ENCODE measurements around the gene GOLGA6L7. TPM values are rescaled to one million over a fixed set of nuclear protein-coding genes. Genes with fewer than 3 reads are reported as not detected.
A peak's percentile ranks its signal among the peaks of the same experiment; 100 is the strongest.
"Not testable (repeated sequence)": the region's sequence is repeated elsewhere in the genome, so short reads cannot be mapped to it uniquely, and the experiment has no call there.

The GOLGA6L7 gene
- total and polyA plus RNA-seq, 7 experiments from 2014 or later: not detected

GRCh38 chr15:28819019-28819929, 29.2 kb downstream of the GOLGA6L7 start:
- H3K4me3 ChIP-seq (ENCODE audit: low read length); CTCF ChIA-PET; H3K36me3 ChIP-seq (ENCODE audit: control insufficient read depth in 2 of 3, insufficient read depth in 3 of 3, low read length in 3 of 3); H3K27ac ChIP-seq (ENCODE audit: low read depth, low read length); POLR2A ChIA-PET; H3K9me3 ChIP-seq (ENCODE audit: control insufficient read depth in 2 of 3, low read length in 3 of 3); H3K36me3 Mint-ChIP-seq; H3K9me3 Mint-ChIP-seq; H3K27me3 ChIP-seq (ENCODE audit: control insufficient read depth in 2 of 2, insufficient read depth in 2 of 2, low read length in 2 of 2); intact Hi-C loops (cut with micrococcal nuclease); H3K4me1 ChIP-seq (ENCODE audit: control insufficient read depth in 2 of 2, insufficient read depth in 2 of 2, low read length in 2 of 2): not testable (repeated sequence)
- Mint-ChIP-seq H3K4me1 (peaks cover 4 to 20% (median 11%) of the 10 kb centered on the region in 7 donors), H3K4me3 (peak overlapping the region in 9 of 10 donors; percentile 49 to 79 (median 71)), H3K27ac (peak overlapping the region in 8 of 9 donors; percentile 3 to 93 (median 78)), H3K27me3 (peaks cover 0 to 18% (median 0%) of the 10 kb centered on the region in 5 donors)
- ATAC-seq (peak; percentile 75), DNase-seq (peak in 6 of 9 donors; percentile 17 to 35 (median 25))

- H3K9me3 Mint-ChIP-seq; H3K4me1 ChIP-seq (ENCODE audit: control insufficient read depth in 2 of 2, insufficient read depth in 2 of 2, low read length in 2 of 2); H3K27ac ChIP-seq (ENCODE audit: low read depth, low read length); H3K36me3 ChIP-seq (ENCODE audit: control insufficient read depth in 2 of 3, insufficient read depth in 3 of 3, low read length in 3 of 3); intact Hi-C loops (cut with micrococcal nuclease); H3K9me3 ChIP-seq (ENCODE audit: control insufficient read depth in 2 of 3, low read length in 3 of 3); DNase-seq; H3K27me3 ChIP-seq (ENCODE audit: control insufficient read depth in 2 of 2, insufficient read depth in 2 of 2, low read length in 2 of 2); H3K36me3 Mint-ChIP-seq; H3K4me3 ChIP-seq (ENCODE audit: low read length); H3K4me3 Mint-ChIP-seq; CTCF ChIA-PET; ATAC-seq; POLR2A ChIA-PET: not testable (repeated sequence)
- H3K4me1 Mint-ChIP-seq: peaks cover 12 to 29% (median 20%) of the 10 kb centered on the region in 7 donors
- H3K27me3 Mint-ChIP-seq: peaks cover 0 to 23% (median 0%) of the 10 kb centered on the region in 5 donors
- H3K27ac Mint-ChIP-seq: peak overlapping the region in 2 of 9 donors; percentile 65 to 73
Observed at GRCh38 chr15:28818168-28818567, 30.3 kb downstream of the GOLGA6L7 start.

- ATAC-seq; CTCF ChIA-PET; H3K4me3 ChIP-seq (ENCODE audit: low read length); H3K9me3 ChIP-seq (ENCODE audit: control insufficient read depth in 2 of 3, low read length in 3 of 3); intact Hi-C loops (cut with micrococcal nuclease); H3K27ac Mint-ChIP-seq; DNase-seq; H3K9me3 Mint-ChIP-seq; H3K36me3 Mint-ChIP-seq; H3K27me3 ChIP-seq (ENCODE audit: control insufficient read depth in 2 of 2, insufficient read depth in 2 of 2, low read length in 2 of 2); H3K4me3 Mint-ChIP-seq; H3K4me1 ChIP-seq (ENCODE audit: control insufficient read depth in 2 of 2, insufficient read depth in 2 of 2, low read length in 2 of 2); H3K36me3 ChIP-seq (ENCODE audit: control insufficient read depth in 2 of 3, insufficient read depth in 3 of 3, low read length in 3 of 3); H3K27ac ChIP-seq (ENCODE audit: low read depth, low read length); POLR2A ChIA-PET: not testable (repeated sequence)
- peaks cover 0 to 34% (median 0%) of the 10 kb centered on the region in 5 donors for H3K27me3 Mint-ChIP-seq
- peaks cover 9 to 23% (median 18%) of the 10 kb centered on the region in 7 donors for H3K4me1 Mint-ChIP-seq
Observed at GRCh38 chr15:28814059-28814458, 34.4 kb downstream of the GOLGA6L7 start.

- H3K27ac Mint-ChIP-seq; intact Hi-C loops (cut with micrococcal nuclease); H3K27ac ChIP-seq (ENCODE audit: low read depth, low read length); ATAC-seq; H3K36me3 ChIP-seq (ENCODE audit: control insufficient read depth in 2 of 3, insufficient read depth in 3 of 3, low read length in 3 of 3); H3K27me3 ChIP-seq (ENCODE audit: control insufficient read depth in 2 of 2, insufficient read depth in 2 of 2, low read length in 2 of 2); H3K9me3 ChIP-seq (ENCODE audit: control insufficient read depth in 2 of 3, low read length in 3 of 3); DNase-seq; H3K36me3 Mint-ChIP-seq; POLR2A ChIA-PET; H3K4me3 Mint-ChIP-seq; H3K4me1 ChIP-seq (ENCODE audit: control insufficient read depth in 2 of 2, insufficient read depth in 2 of 2, low read length in 2 of 2); H3K4me3 ChIP-seq (ENCODE audit: low read length); H3K9me3 Mint-ChIP-seq; CTCF ChIA-PET: not testable (repeated sequence)
- H3K4me1 Mint-ChIP-seq: peaks cover 4 to 18% (median 14%) of the 10 kb centered on the region in 7 donors
- H3K27me3 Mint-ChIP-seq: peaks cover 0 to 39% (median 0%) of the 10 kb centered on the region in 5 donors
Observed at GRCh38 chr15:28813392-28813791, 35.1 kb downstream of the GOLGA6L7 start.

- CTCF ChIA-PET: interaction anchor here (0.6 kb wide), 1 partner anchor 163 kb away, joined by 3 read pairs; no protein-coding TSS in a partner anchor
- H3K27ac ChIP-seq (ENCODE audit: low read depth, low read length); H3K4me1 ChIP-seq (ENCODE audit: control insufficient read depth in 2 of 2, insufficient read depth in 2 of 2, low read length in 2 of 2); H3K4me3 Mint-ChIP-seq; DNase-seq; POLR2A ChIA-PET; H3K9me3 Mint-ChIP-seq; H3K4me3 ChIP-seq (ENCODE audit: low read length); H3K36me3 ChIP-seq (ENCODE audit: control insufficient read depth in 2 of 3, insufficient read depth in 3 of 3, low read length in 3 of 3); ATAC-seq; H3K27ac Mint-ChIP-seq; H3K27me3 ChIP-seq (ENCODE audit: control insufficient read depth in 2 of 2, insufficient read depth in 2 of 2, low read length in 2 of 2); H3K9me3 ChIP-seq (ENCODE audit: control insufficient read depth in 2 of 3, low read length in 3 of 3); H3K36me3 Mint-ChIP-seq; intact Hi-C loops (cut with micrococcal nuclease): not testable (repeated sequence)
- peaks cover 0 to 34% (median 0%) of the 10 kb centered on the region in 5 donors for H3K27me3 Mint-ChIP-seq
- H3K4me1 Mint-ChIP-seq: peaks cover 4 to 15% (median 10%) of the 10 kb centered on the region in 7 donors
Observed at GRCh38 chr15:28811852-28812550, 36.4 kb downstream of the GOLGA6L7 start.

- ATAC-seq, POLR2A ChIA-PET: not testable (repeated sequence)
Observed at GRCh38 chr15:28810444-28810843, 38.0 kb downstream of the GOLGA6L7 start.

More at GRCh38 chr15:28810444-28810843, 38.0 kb downstream of the GOLGA6L7 start:
- H3K4me3 ChIP-seq (ENCODE audit: low read length); H3K9me3 Mint-ChIP-seq; H3K36me3 Mint-ChIP-seq; DNase-seq; H3K36me3 ChIP-seq (ENCODE audit: control insufficient read depth in 2 of 3, insufficient read depth in 3 of 3, low read length in 3 of 3); H3K27ac Mint-ChIP-seq; H3K27me3 ChIP-seq (ENCODE audit: control insufficient read depth in 2 of 2, insufficient read depth in 2 of 2, low read length in 2 of 2); H3K27ac ChIP-seq (ENCODE audit: low read depth, low read length); H3K4me3 Mint-ChIP-seq; H3K4me1 ChIP-seq (ENCODE audit: control insufficient read depth in 2 of 2, insufficient read depth in 2 of 2, low read length in 2 of 2); intact Hi-C loops (cut with micrococcal nuclease); H3K9me3 ChIP-seq (ENCODE audit: control insufficient read depth in 2 of 3, low read length in 3 of 3); CTCF ChIA-PET: not testable (repeated sequence)
- Mint-ChIP-seq H3K4me1 (peaks cover 4 to 15% (median 10%) of the 10 kb centered on the region in 7 donors), H3K27me3 (peaks cover 0 to 32% (median 0%) of the 10 kb centered on the region in 5 donors)

Data from naive thymus-derived CD4-positive, alpha-beta T cell (primary cell).